SK-N-MC (cell line): ENCODE data around the gene ATP6V1C2.

Experiments
- DNase-seq: peaks from one replicate; pipeline ENCODE4 v3.0.0-alpha.2; 2011; ENCODE audit warnings: low read depth, low spot score
- H3K27ac ChIP-seq: fragments of 200-600 bp; sonication (generic); 2 replicates; pipeline ENCODE4 v1.5.1; 2016; ENCODE audit warnings: mixed run types
- H3K36me3 ChIP-seq: fragments of 200-600 bp; sonication (generic); 2 replicates; pipeline ENCODE4 v1.6.1; 2017; ENCODE audit warnings: antibody characterized with exemption, low read length, mixed read lengths; ENCODE audit not compliant: insufficient read depth
- H3K4me3 ChIP-seq: fragments of 200-600 bp; sonication (generic); 2 replicates; pipeline ENCODE4 v1.5.1; 2016
- H3K9ac ChIP-seq: fragments of 200-600 bp; sonication (generic); 2 replicates; pipeline ENCODE4 v1.8.0; 2017; ENCODE audit warnings: mixed run types, mixed read lengths; ENCODE audit not compliant: insufficient read length
- H3K9me3 ChIP-seq: fragments of 200-600 bp; sonication (generic); 2 replicates; pipeline ENCODE4 v1.6.1; 2017; ENCODE audit warnings: low read depth, mild to moderate bottlenecking, antibody characterized with exemption, low read length, moderate library complexity, mixed read lengths
- EZH2 ChIP-seq: fragments of 200-600 bp; sonication (generic); IDR thresholded peaks from one replicate; pipeline ENCODE4 v1.6.1; 2017; ENCODE audit warnings: antibody characterized with exemption
- FOXP2 ChIP-seq: optimal IDR thresholded peaks from 2 replicates; pipeline ENCODE3; 2011; ENCODE audit warnings: mild to moderate bottlenecking, moderate library complexity; ENCODE audit not compliant: insufficient read depth; ENCODE audit errors: extremely low read length, control extremely low read depth
- POLR2AphosphoS5 ChIP-seq: IDR thresholded peaks from 2 replicates; pipeline ENCODE4 v1.6.1; 2012; ENCODE audit warnings: mild to moderate bottlenecking, low read depth, low read length, borderline replicate concordance

ATP6V1C2 gene

DNA sequence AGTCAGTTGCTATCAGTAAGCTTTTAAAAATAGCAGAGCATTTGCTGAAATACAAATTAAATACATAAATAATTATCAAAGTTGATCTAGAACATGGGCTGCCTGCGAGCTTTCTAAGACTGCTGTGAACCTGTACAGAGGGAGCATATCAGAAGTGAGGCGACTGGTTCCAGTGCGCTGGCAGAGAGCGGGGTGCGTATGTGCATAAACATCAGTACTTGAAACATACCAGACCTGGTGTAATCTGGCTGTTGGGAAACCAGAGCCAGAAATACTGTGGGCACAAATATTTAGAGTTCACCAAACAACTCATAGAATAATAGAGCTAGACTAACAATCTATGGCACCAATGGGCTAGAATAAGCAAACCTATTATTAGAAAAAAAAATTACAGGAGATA is 63.8 kb downstream of the ATP6V1C2 start:
- H3K4me3 ChIP-seq, result no peak overlapping the region
- no peak overlapping the region for H3K27ac ChIP-seq
- H3K36me3 ChIP-seq, result peaks cover 93% of the 10 kb centered on the region
- no peaks in the 10 kb centered on the region for H3K9me3 ChIP-seq
- DNase-seq, result no peak
- TF ChIP-seq FOXP2 (no peak), EZH2 (no peak), POLR2AphosphoS5 (no peak)
- no peak overlapping the region for H3K9ac ChIP-seq

DNA sequence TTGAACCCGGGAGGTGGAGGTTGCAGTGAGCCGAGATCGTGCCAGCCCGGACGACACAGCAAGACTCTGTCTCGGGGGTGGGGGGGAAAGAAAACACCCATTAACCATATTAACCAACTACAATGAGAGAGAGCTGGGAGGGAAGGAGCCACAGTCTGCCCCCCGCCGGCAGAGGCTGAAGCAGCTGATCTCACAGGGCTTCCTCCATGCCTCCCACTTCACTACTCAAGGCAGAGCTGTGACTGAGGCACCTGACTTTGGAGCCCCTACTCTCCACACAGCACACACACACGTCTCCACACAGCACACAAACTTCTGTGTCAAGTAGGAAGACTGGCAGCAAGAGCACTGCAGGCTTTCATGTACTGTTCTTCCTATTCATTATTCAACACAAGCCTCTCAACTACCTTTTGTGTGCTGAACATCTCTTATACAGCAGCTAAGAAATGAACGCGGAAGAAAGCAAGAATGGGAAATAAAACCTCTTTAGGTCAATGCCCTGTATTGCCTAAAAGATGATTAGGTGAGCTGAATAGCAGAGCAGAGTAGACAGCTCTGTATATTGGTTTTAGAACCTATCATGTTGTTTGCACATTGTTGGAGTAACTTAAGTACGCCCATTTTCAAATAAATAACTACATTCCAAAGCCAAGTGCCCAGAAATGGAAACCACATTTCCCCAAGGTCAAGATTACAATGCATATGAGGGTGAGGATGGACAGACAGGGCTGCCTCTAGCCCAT is 65.0 kb downstream of the ATP6V1C2 start:
- no peaks in the 10 kb centered on the region for H3K9me3 ChIP-seq
- no peak for TF ChIP-seq EZH2
- no peak for TF ChIP-seq FOXP2
- no peak for TF ChIP-seq POLR2AphosphoS5
- peaks cover 97% of the 10 kb centered on the region for H3K36me3 ChIP-seq
- H3K27ac ChIP-seq, result no peak overlapping the region
- no peak overlapping the region for H3K4me3 ChIP-seq
- DNase-seq, result no peak
- H3K9ac ChIP-seq, result no peak overlapping the region

DNA sequence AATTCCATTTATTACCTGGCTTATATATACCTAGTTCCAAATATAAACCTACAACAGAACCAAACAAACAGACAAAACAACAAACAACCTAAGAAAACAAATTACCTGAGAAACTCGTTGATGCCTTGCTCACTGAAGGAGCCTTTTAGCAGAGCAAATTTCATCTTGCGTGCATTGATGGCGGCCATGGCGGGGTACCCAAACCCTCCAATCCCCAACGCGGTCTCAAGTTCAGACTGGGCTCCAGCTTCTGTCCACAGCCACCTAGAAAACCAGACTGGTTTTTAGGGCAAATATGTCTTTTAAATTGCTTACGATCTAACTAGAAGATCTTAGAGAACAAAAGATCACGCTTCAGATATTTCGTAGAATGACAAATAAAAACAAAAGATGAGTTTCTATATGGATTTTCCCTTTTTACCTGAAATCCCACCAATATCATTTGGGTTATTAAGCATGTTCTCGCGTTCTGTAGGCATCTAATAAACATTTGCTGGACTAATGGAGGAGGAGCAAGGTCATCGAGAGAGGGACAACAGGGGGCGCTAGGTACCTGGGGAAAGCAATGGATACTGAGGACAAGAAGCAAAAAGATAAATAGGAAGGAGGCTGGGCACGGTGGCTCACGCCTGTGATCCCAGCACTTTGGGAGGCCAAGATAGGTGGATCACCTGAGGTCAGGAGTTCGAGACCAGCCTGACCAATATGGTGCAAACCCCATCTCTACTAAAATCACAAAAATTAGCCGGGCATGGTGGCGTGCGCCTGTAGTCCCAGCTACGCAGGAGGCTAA is 65.9 kb downstream of the ATP6V1C2 start:
- Histone ChIP-seq H3K9me3 (no peaks in the 10 kb centered on the region), H3K27ac (no peak overlapping the region), H3K4me3 (no peak overlapping the region), H3K9ac (no peak overlapping the region), H3K36me3 (peaks cover 97% of the 10 kb centered on the region)
- no peak for DNase-seq
- TF ChIP-seq EZH2 (no peak), POLR2AphosphoS5 (no peak), FOXP2 (no peak)

DNA sequence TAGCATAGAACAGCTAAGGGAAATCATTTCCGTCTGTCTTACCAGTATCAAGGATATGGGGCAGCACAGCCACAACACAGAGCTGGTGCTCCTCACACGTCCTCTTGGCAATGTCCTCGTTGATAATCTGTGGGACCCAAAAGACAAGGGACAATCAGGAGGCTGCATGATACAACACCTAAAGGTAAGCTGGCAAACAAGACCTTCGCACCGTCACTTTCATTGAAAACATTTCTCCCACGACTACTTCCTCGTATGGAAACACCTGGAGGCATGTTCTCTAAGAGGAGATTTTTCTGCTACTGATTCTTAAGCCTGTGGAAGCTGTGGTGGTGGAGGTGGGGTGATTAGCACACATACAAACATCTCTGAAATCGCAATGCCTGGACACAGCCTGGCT is 67.4 kb downstream of the ATP6V1C2 start:
- Histone ChIP-seq H3K27ac (no peak overlapping the region), H3K4me3 (no peak overlapping the region), H3K9ac (no peak overlapping the region), H3K9me3 (no peaks in the 10 kb centered on the region), H3K36me3 (peaks cover 98% of the 10 kb centered on the region)
- DNase-seq, result no peak
- TF ChIP-seq EZH2 (no peak), POLR2AphosphoS5 (no peak), FOXP2 (no peak)

DNA sequence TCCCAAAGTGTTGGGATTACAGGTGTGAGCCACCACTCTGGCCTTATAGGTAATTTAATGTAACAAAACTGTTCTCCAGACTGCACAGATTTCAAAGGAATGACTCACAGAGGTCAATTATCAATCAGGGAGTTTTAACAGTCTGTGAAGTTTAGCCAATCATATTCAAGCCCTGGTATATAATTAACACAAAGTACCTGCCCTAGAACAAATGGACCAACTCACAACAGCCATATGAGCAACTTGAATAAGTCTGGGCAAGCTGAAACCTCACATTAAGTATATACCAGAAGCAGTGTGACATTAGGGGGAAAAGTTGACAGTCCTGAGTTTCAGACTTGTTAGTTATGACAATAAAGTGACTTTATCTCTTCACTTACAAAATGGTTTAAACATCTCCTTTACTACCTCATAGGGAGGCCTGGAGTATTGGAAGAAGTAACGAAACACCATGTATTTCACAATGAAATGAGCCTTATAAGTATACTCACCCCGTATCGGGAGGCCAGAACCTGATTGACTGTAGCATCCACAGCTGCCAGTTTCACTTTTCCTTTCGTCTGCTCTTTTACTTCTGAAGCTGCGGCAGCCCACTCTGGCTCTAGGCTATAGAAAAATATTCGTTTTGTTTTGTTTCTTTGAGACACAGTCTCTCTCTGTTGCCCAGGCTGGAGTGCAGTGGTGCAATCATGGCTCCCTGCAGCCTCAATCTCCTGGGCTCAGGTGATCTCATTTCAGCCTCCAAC is 69.0 kb downstream of the ATP6V1C2 start:
- Histone ChIP-seq H3K9ac (no peak overlapping the region), H3K36me3 (peaks cover 93% of the 10 kb centered on the region)

DNA sequence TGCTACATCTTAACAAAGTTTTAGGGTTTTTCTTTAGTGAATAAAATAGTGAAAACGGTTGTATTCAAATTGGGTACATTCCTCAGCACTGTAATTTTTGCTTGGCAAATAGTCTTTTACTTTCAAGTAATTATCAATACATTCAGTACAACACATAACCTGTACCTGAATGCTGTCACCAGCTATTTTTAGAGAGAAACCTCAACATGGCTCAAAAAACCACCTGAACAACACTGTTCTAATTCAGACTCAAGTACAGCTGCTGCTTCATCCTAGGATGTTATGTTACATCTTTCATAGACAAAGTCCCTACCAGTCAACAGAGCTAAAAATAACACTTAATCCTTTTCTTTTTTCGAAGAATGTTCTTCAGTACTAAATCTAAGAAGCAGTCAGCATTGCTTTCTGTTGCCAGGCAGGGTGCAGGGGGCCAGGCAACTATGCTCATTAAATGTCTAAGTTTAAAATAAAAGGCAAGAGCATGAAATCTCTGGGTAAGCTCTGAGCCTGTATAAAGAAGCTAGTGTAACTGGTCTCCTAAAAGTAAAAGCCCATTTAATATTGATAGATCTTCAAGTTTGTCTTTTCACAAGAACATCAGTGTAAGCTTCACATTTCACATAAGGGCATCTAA is 70.7 kb downstream of the ATP6V1C2 start:
- TF ChIP-seq POLR2AphosphoS5, result no peak
- no peak for TF ChIP-seq EZH2
- no peak for TF ChIP-seq FOXP2
- Histone ChIP-seq H3K4me3 (no peak overlapping the region), H3K27ac (no peak overlapping the region), H3K9ac (no peak overlapping the region), H3K9me3 (no peaks in the 10 kb centered on the region), H3K36me3 (peaks cover 93% of the 10 kb centered on the region)
- no peak for DNase-seq

More for the DNA sequence above, 69.0 kb downstream of the ATP6V1C2 start:
- DNase-seq, result no peak
- no peaks in the 10 kb centered on the region for H3K9me3 ChIP-seq
- TF ChIP-seq POLR2AphosphoS5 (no peak), EZH2 (no peak), FOXP2 (no peak)
- no peak overlapping the region for H3K27ac ChIP-seq
- H3K4me3 ChIP-seq, result no peak overlapping the region

DNA sequence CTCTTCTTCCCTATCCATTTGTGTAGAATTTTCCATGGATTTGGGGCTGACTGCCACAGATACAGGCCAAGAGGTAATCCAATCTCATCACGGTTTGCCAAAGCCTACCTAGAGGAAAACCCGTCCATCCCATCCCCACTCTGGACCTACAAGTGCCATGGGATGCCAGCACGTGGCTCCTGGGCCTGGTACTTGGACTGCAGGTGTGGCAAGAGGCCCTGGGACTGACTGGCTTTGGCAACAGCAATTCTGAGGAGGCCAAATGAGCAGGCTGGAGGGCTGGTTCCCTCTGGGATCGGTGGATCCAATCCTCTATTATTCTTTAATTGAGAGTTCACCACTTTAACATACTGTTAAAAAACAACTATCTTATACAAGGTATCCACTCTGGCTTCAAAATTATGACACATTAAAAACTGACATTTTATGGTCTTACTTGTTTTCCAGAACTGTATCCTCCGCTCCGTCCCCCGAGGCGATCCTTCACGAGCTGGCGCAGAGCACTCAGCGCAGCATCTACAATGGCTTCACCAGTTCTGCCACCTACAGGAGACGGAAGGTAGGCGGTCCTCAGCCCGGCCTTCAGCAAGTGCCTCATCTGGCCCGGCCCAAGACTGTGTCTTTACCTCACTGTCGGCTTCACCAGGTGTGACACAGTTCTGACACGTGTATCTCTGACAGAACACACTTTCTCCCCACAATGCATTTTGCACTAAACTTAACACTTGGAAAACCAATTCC is 71.4 kb downstream of the ATP6V1C2 start:
- Histone ChIP-seq H3K36me3 (peaks cover 93% of the 10 kb centered on the region), H3K27ac (no peak overlapping the region), H3K9me3 (no peaks in the 10 kb centered on the region), H3K4me3 (no peak overlapping the region), H3K9ac (no peak overlapping the region)
- no peak for TF ChIP-seq FOXP2
- TF ChIP-seq POLR2AphosphoS5, result no peak
- no peak for DNase-seq

DNA sequence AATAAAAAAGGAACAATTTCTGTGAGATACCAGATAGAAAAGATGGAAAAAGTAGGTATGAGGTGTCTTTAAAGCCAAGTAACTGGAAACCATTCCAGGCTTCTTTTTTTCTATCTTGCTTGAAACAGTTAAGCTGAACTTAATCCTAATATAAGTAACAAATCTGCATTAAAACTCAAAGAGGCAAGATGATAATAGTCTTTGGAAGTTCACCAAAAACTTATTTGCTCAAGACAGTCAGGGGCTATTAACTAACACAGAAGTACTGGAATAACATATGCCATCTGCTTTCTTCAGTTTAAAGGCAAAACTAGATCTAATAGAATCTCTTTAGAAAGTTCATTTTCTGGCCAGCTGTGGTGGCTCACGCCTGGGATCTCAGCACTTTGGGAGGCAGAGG is 72.4 kb downstream of the ATP6V1C2 start:
- DNase-seq, result no peak
- Histone ChIP-seq H3K36me3 (peaks cover 91% of the 10 kb centered on the region), H3K9ac (no peak overlapping the region), H3K9me3 (no peaks in the 10 kb centered on the region), H3K4me3 (no peak overlapping the region), H3K27ac (no peak overlapping the region)
- no peak for TF ChIP-seq POLR2AphosphoS5
- no peak for TF ChIP-seq EZH2
